ENCODE data around the gene ZNF398. TPM values are rescaled to one million over a fixed set of nuclear protein-coding genes. Genes with fewer than 3 reads are reported as not detected.

Gene ZNF398
- total RNA-seq, result 12.8 and 14.1 TPM in 2 replicates

GRCh38 chr7:149147072-149147751 is at the start of gene ZNF398:
Gene ZNF398 (plus strand): TSS chr7:149147453. CDS start chr7:149147743, 290 bp downstream.

GRCh38 chr7:149125863-149126661 is 21.2 kb upstream of the ZNF398 start, which contains the start of gene ZNF425:
Gene ZNF425 (minus strand): TSS chr7:149126324. CDS start chr7:149126213, 111 bp downstream.

GRCh38 chr7:149195180-149196150 is 48.2 kb downstream of the ZNF398 start, which contains the start of gene ZNF282:
Gene ZNF282 (plus strand): TSS chr7:149195546. CDS start chr7:149195590, 44 bp downstream.

Small RNA genes lying within 50 kb of the gene (small RNA-seq; reads per million reads assigned to genes)
- gene AC004890.1 (not detected), gene RN7SL521P (not detected)

Other genes starting within 250 kb of the ZNF398 start
- gene PDIA4, start 118.9 kb upstream of the ZNF398 start, total RNA-seq, result 336 and 342 TPM in 2 replicates
- 5.2 and 6.3 TPM in 2 replicates for gene ZNF786, start 56.7 kb upstream of the ZNF398 start, total RNA-seq
- gene ZNF425, start 21.1 kb upstream of the ZNF398 start, total RNA-seq, result 1.0 and 1.2 TPM in 2 replicates
- 28.0 and 50.3 TPM in 2 replicates for gene ZNF282, start 48.1 kb downstream of the ZNF398 start, total RNA-seq
- gene ZNF212, start 92.2 kb downstream of the ZNF398 start, total RNA-seq, result 5.9 and 6.0 TPM in 2 replicates
- gene ZNF783, start 114.7 kb downstream of the ZNF398 start, total RNA-seq, result 6.6 and 7.2 TPM in 2 replicates

All from thoracic aorta endothelial cell (primary cell).